Lung (tissue), 12 donors: ENCODE measurements around the gene WDR90. TPM values are rescaled to one million over a fixed set of nuclear protein-coding genes. Genes with fewer than 3 reads are reported as not detected.

Source experiments
- ATAC-seq: fragments of 200-7000 bp; cut with Tn5 transposase; one replicate; pipeline ENCODE4 v1.9.1; 2020; ENCODE audit warnings: moderate number of reproducible peaks; ENCODE audit not compliant: insufficient read depth, low FRiP score
- DNase-seq, 3 donors: peaks; one replicate each; pipeline ENCODE4 v3.0.0-alpha.2; 2013 to 2017
- H3K27ac ChIP-seq, 2 donors: one replicate each; pipeline ENCODE4 v1.5.1; 2013; ENCODE audit warnings: mild to moderate bottlenecking in 2 of 2, moderate library complexity in 2 of 2, control low read depth in 1 of 2, inconsistent platforms in 1 of 2, low read depth in 1 of 2, low read length in 1 of 2
- H3K27me3 ChIP-seq, 3 donors: one replicate each; pipeline ENCODE4 v1.5.1; 2013; ENCODE audit warnings: low read length in 2 of 3; ENCODE audit not compliant: control insufficient read depth in 3 of 3, insufficient read depth in 3 of 3
- H3K36me3 ChIP-seq, 4 donors: one replicate each; pipeline ENCODE4 v1.5.1; 2013; ENCODE audit warnings: low read length in 4 of 4, mild to moderate bottlenecking in 1 of 4, moderate library complexity in 1 of 4; ENCODE audit not compliant: control insufficient read depth in 4 of 4, insufficient read depth in 4 of 4
- H3K4me1 ChIP-seq, 5 donors: one replicate each; pipeline ENCODE4 v1.5.1; 2013; ENCODE audit warnings: low read length in 5 of 5, mild to moderate bottlenecking in 2 of 5, moderate library complexity in 1 of 5; ENCODE audit not compliant: control insufficient read depth in 5 of 5, insufficient read depth in 5 of 5
- H3K4me3 ChIP-seq: one replicate; pipeline ENCODE4 v1.5.1; 2013; ENCODE audit warnings: mild to moderate bottlenecking, control low read depth, moderate library complexity
- H3K9ac ChIP-seq, 2 donors: one replicate each; pipeline ENCODE4 v1.5.1; 2013; ENCODE audit warnings: low read length in 2 of 2, control low read depth in 1 of 2; ENCODE audit not compliant: insufficient read depth in 1 of 2
- H3K9me3 ChIP-seq, 4 donors: one replicate each; pipeline ENCODE4 v1.5.1; 2013; ENCODE audit warnings: low read length in 3 of 4, mild to moderate bottlenecking in 1 of 4, moderate library complexity in 1 of 4; ENCODE audit not compliant: control insufficient read depth in 4 of 4, insufficient read depth in 3 of 4
- CTCF ChIP-seq: IDR thresholded peaks from 2 replicates; pipeline ENCODE4 v1.5.1; 2012; ENCODE audit warnings: mild to moderate bottlenecking; ENCODE audit errors: control extremely low read depth, extremely low read depth
- WGBS, 2 donors: extraction: QIAGEN DNeasy Blood & Tissue Kit; methylation state at CpG; one replicate each; pipeline ENCODE4 v1.1.7; 2013; 5-methylcytosine and 5-hydroxymethylcytosine counted together
- polyA plus RNA-seq, 2 donors: library from polyadenylated mRNA; stranded (reverse); fragments of 200-250 nt; gene quantifications; one replicate each; pipeline ENCODE4 v1.2.1, GENCODE V29; 2013
- total RNA-seq, 2 donors: library from RNA; depleted of rRNA in 1 of 2; stranded (reverse); fragments of >200 nt in 1 of 2; gene quantifications; one replicate each; pipeline ENCODE4 v1.2.1, GENCODE V29; 2014 to 2021
- donor health status: control.
- donor health status: control.
- donor health status: Bipolar disorder and iron deficiency.
- donor health status: healthy.
- donor health status: DM: yes; HTN: yes; CAD: no.

The WDR90 gene
- total and polyA plus RNA-seq, 4 donors, result 18.6 to 74.2 (median 27.9) TPM

GRCh38 chr16:624526-625070, 24.6 kb upstream of the WDR90 start:
- H3K4me1 ChIP-seq, result peaks cover 0 to 10% (median 7%) of the 10 kb centered on the region in 5 donors
- ATAC-seq (no peak), DNase-seq (no peak)
- no peak overlapping the region for H3K27ac ChIP-seq
- 87 to 90% methylated on average over 10 of the region's 10 CpGs for WGBS, 2 donors
- no peak overlapping the region for H3K4me3 ChIP-seq
- no peak overlapping the region for H3K9ac ChIP-seq
- no peaks in the 10 kb centered on the region for H3K9me3 ChIP-seq
- H3K36me3 ChIP-seq, result peaks cover 0 to 34% (median 5%) of the 10 kb centered on the region in 4 donors
- no peak for TF ChIP-seq CTCF
- H3K27me3 ChIP-seq, result no peaks in the 10 kb centered on the region

GRCh38 chr16:625117-625976, 23.8 kb upstream of the WDR90 start:
- DNase-seq, result no peak
- WGBS, 2 donors, result 96 to 97% methylated on average over 37 of the region's 37 CpGs
- TF ChIP-seq CTCF, result no peak

GRCh38 chr16:625977-626765, 23.0 kb upstream of the WDR90 start:
- no peaks in the 10 kb centered on the region for H3K9me3 ChIP-seq
- H3K36me3 ChIP-seq, result peaks cover 0 to 34% (median 5%) of the 10 kb centered on the region in 4 donors
- H3K4me1 ChIP-seq, result peaks cover 0 to 26% (median 15%) of the 10 kb centered on the region in 5 donors
- H3K9ac ChIP-seq, result no peak overlapping the region
- no peak for ATAC-seq
- DNase-seq, result no peak
- no peaks in the 10 kb centered on the region for H3K27me3 ChIP-seq
- H3K4me3 ChIP-seq, result no peak overlapping the region
- WGBS, 2 donors, result 92 to 95% methylated on average over 32 to 35 of the region's 35 CpGs
- no peak overlapping the region for H3K27ac ChIP-seq
- no peak for TF ChIP-seq CTCF

More at GRCh38 chr16:625117-625976, 23.8 kb upstream of the WDR90 start:
- Histone ChIP-seq H3K27ac (no peak overlapping the region), H3K4me1 (peaks cover 0 to 18% (median 10%) of the 10 kb centered on the region in 5 donors), H3K27me3 (no peaks in the 10 kb centered on the region), H3K9ac (no peak overlapping the region), H3K4me3 (no peak overlapping the region), H3K9me3 (no peaks in the 10 kb centered on the region), H3K36me3 (peaks cover 0 to 34% (median 5%) of the 10 kb centered on the region in 4 donors)
- no peak for ATAC-seq
